Mesothelial cell of epicardium (in vitro differentiated cells): Measurements from ENCODE around the gene EML6. TPM values are rescaled to one million over a fixed set of nuclear protein-coding genes. Genes with fewer than 3 reads are reported as not detected.

Source experiments
- DNase-seq, 2 experiments: peaks; one replicate each; pipeline ENCODE4 v3.0.0; 2021; ENCODE audit warnings: low spot score in 2 of 2; ENCODE audit not compliant: unreplicated experiment in 2 of 2
- H3K27ac Mint-ChIP-seq: 2 replicates; pipeline ENCODE4 v1.8.0; 2021; ENCODE audit warnings: mixed read lengths
- H3K27me3 Mint-ChIP-seq: 2 replicates; pipeline ENCODE4 v1.8.0; 2021; ENCODE audit warnings: low read depth, mixed read lengths
- H3K36me3 Mint-ChIP-seq: 2 replicates; pipeline ENCODE4 v1.8.0; 2021; ENCODE audit warnings: mixed read lengths
- H3K4me1 Mint-ChIP-seq: 2 replicates; pipeline ENCODE4 v1.8.0; 2021; ENCODE audit warnings: mixed read lengths
- H3K4me3 Mint-ChIP-seq: 2 replicates; pipeline ENCODE4 v1.8.0; 2021; ENCODE audit warnings: mild to moderate bottlenecking, moderate library complexity, mixed read lengths
- H3K9me3 Mint-ChIP-seq: 2 replicates; pipeline ENCODE4 v1.8.0; 2021; ENCODE audit warnings: mixed read lengths
- total RNA-seq: library from RNA; stranded (reverse); gene quantifications from 3 replicates; pipeline ENCODE4 v1.2.1, GENCODE V29; 2021
- TF ChIP-seq, protein P1 (sequence below): fragments of 200-600 bp; sonication (generic); IDR thresholded peaks from one replicate; pipeline ENCODE4 v1.5.0; 2021; ENCODE audit warnings: antibody characterized with exemption; ENCODE audit not compliant: unreplicated experiment

EML6 gene
- total RNA-seq, 1 donor from 2014 or later, result 2.3 TPM

- Mint-ChIP-seq H3K4me1 (no peaks in the 10 kb centered on the region), H3K27ac (no peak overlapping the region), H3K27me3 (no peaks in the 10 kb centered on the region), H3K9me3 (no peaks in the 10 kb centered on the region), H3K36me3 (peaks cover 19% of the 10 kb centered on the region), H3K4me3 (no peak overlapping the region)
- DNase-seq, result no peak
- TF ChIP-seq, protein P1, sequence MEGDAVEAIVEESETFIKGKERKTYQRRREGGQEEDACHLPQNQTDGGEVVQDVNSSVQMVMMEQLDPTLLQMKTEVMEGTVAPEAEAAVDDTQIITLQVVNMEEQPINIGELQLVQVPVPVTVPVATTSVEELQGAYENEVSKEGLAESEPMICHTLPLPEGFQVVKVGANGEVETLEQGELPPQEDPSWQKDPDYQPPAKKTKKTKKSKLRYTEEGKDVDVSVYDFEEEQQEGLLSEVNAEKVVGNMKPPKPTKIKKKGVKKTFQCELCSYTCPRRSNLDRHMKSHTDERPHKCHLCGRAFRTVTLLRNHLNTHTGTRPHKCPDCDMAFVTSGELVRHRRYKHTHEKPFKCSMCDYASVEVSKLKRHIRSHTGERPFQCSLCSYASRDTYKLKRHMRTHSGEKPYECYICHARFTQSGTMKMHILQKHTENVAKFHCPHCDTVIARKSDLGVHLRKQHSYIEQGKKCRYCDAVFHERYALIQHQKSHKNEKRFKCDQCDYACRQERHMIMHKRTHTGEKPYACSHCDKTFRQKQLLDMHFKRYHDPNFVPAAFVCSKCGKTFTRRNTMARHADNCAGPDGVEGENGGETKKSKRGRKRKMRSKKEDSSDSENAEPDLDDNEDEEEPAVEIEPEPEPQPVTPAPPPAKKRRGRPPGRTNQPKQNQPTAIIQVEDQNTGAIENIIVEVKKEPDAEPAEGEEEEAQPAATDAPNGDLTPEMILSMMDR, result no peak
These were observed 243.4 kb downstream of the EML6 start for GRCh38 chr2:54966837-54967236.

- Mint-ChIP-seq H3K27ac (no peak overlapping the region), H3K27me3 (no peaks in the 10 kb centered on the region), H3K9me3 (no peaks in the 10 kb centered on the region), H3K36me3 (peaks cover 19% of the 10 kb centered on the region), H3K4me1 (no peaks in the 10 kb centered on the region), H3K4me3 (no peak overlapping the region)
- DNase-seq, result no peak
- TF ChIP-seq, protein P1, result no peak
These were observed 243.8 kb downstream of the EML6 start for GRCh38 chr2:54967269-54967668.

- H3K36me3 Mint-ChIP-seq, result peaks cover 19% of the 10 kb centered on the region
- no peak overlapping the region for H3K4me3 Mint-ChIP-seq
- H3K4me1 Mint-ChIP-seq, result peaks cover 3% of the 10 kb centered on the region
- no peak overlapping the region for H3K27ac Mint-ChIP-seq
- no peaks in the 10 kb centered on the region for H3K9me3 Mint-ChIP-seq
- no peaks in the 10 kb centered on the region for H3K27me3 Mint-ChIP-seq
- TF ChIP-seq, protein P1, result no peak
- no peak for DNase-seq
These were observed 244.4 kb downstream of the EML6 start for GRCh38 chr2:54967759-54968365.

GRCh38 chr2:54968561-54969218 lies 245.2 kb downstream of the EML6 start:
- Mint-ChIP-seq H3K4me1 (peaks cover 8% of the 10 kb centered on the region), H3K4me3 (no peak overlapping the region)

DNA sequence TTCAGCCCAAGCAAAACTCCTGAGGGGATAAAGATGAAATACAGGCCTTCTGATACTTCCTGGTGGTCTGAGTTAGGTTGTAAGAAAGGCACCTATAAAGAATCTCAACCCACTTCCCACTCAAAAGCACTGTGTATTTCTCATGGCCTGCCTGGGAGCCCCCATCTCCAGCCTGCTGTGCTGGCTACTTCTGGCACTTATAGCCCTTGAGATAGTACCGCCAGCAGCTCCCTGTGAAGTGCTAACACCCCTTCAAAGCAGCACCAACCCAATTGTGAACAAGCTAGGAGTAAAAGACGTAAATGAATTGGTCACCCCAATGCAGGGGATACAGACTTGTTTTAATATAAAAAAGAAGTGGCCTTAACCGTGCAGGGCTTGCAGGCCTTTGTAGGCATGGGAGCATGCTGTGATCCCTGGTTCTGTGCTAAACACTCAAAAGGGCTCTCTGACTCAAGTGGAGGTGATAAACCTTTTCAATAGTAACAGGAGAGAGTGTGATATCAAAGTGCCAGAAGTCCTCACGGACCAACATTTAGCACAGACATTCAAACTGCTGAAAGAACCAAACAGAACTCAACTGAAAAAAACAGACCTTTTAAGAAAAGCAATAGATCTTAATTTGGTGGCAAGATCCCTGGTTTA lies 246.0 kb downstream of the EML6 start:
- Mint-ChIP-seq H3K27ac (no peak overlapping the region), H3K36me3 (peaks cover 21% of the 10 kb centered on the region), H3K4me1 (peaks cover 8% of the 10 kb centered on the region), H3K9me3 (no peaks in the 10 kb centered on the region), H3K27me3 (no peaks in the 10 kb centered on the region), H3K4me3 (no peak overlapping the region)
- DNase-seq, result no peak
- TF ChIP-seq, protein P1, result no peak

More at GRCh38 chr2:54968561-54969218, 245.2 kb downstream of the EML6 start:
- DNase-seq, result no peak
- Mint-ChIP-seq H3K27me3 (no peaks in the 10 kb centered on the region), H3K36me3 (peaks cover 21% of the 10 kb centered on the region), H3K27ac (no peak overlapping the region), H3K9me3 (no peaks in the 10 kb centered on the region)
- TF ChIP-seq, protein P1, result no peak
